Right ventricle myocardium inferior (tissue), 1 donor: ENCODE data around the gene TRAPPC11. TPM values are rescaled to one million over a fixed set of nuclear protein-coding genes. Genes with fewer than 3 reads are reported as not detected.

Experiments used
- ATAC-seq: fragments of 200-7000 bp; cut with Tn5 transposase; one replicate; pipeline ENCODE4 v1.9.1; 2020; ENCODE audit warnings: mild to moderate bottlenecking, moderate library complexity
- DNase-seq: peaks from one replicate; pipeline ENCODE4 v3.0.0; 2021; ENCODE audit errors: missing footprints
- intact Hi-C: fragments of 100-400 bp; cut with DNase I; formaldehyde crosslinking; loops from one replicate; pipeline ENCODE4 v1.11.0; 2022
- total RNA-seq: library from RNA; stranded (reverse); fragmentation: NEBNext Ultra II Directional; extraction: Animal tissue kit (Norgen Biotek cat#: 25700); gene quantifications from one replicate; pipeline ENCODE4 v1.2.1, GENCODE V29; 2021
- donor health status: DM: no; HTN: yes; CAD: no; lungs with severe emphysema.

The TRAPPC11 gene
- total RNA-seq, 1 donor from 2014 or later, result 17.8 TPM

DNA sequence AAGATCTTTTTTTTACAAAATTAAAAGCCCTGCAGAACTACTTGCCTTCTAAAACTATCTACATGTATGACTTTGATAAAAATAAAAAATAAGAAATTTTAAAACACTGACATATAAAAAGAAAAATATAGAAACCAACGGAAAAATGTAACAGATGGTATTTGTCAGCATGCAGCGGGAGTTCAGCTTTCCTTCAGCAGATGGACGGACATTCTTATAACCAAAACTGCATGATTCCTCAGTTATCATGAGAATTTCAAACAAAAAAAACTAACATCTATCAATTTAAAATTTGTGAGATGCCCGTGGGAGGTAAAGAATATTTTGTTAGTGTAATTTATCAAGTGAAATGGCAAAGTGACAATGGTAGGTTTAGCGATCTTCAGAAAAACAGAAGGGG is 23.4 kb upstream of the TRAPPC11 start:
- DNase-seq (no peak), ATAC-seq (no peak)
- intact Hi-C loops, result no loop called here

DNA sequence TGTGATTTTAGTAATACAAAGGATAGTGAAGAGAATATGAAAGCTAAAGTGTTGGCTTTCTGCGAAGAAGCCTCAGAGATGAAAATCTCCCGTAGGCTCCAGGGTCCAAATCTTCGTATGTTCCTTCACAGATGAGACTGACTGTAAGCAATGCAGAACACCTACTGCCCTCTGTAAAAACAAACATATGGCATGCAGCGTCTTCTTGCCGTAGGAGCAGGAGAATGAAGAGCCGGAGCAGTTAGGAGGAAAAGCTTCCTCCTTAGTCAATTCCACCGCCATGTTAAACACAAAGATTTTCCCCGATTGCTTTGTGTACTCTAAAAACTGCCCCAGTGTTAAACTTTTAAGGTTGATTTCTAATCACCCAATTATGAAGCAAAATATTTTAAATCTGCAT is 22.6 kb upstream of the TRAPPC11 start:
- DNase-seq, result no peak
- intact Hi-C loops, result no loop called here
- ATAC-seq, result no peak

GRCh38 chr4:183636923-183637322 is 22.2 kb upstream of the TRAPPC11 start:
- ATAC-seq (no peak), DNase-seq (no peak)
- intact Hi-C loops, result no loop called here

GRCh38 chr4:183637461-183637860 is 21.6 kb upstream of the TRAPPC11 start:
- DNase-seq (no peak), ATAC-seq (no peak)
- intact Hi-C loops, result no loop called here

DNA sequence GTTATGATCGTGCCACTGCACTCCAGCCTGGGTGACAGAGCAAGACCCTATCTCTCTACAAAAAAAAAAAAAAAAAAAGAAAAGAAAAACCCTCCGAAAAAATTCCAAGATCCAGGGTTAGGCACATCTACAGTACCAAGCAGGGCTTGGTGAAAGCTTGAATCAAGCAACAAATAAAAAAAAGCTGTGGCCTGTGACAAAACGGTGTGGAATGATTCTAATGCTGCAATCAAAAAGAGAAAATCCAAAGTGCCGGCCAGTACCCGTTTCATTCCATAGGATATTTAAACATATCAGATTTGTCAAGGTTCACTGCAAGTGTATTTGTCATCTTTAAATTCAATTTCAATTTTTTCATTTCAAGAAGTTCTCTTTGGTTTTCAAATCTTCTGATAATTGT is 20.7 kb upstream of the TRAPPC11 start:
- DNase-seq (no peak), ATAC-seq (no peak)
- intact Hi-C loops, result no loop called here

DNA sequence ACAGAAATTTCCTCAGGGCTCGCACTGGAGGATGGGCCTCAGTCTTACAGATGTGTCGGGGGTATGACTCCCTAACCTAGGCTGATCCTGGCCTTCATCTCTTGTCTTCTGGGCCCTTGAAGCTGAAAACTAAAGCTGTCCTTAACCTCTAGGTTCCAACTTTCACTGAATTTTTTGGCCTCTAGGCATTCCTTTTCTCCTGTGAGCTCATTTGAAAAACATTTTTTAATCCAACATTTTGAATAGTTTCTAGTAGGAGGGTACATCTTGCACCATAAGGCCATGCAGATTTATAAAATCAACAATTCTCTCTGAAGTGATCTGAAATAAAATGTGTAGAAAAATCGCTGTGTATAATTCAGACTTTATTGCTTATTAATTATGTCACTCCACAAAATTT is 19.8 kb upstream of the TRAPPC11 start:
- ATAC-seq, result no peak
- no peak for DNase-seq
- intact Hi-C loops, result no loop called here

GRCh38 chr4:183645326-183645725 is 13.8 kb upstream of the TRAPPC11 start:
- DNase-seq (no peak), ATAC-seq (no peak)
- intact Hi-C loops, result no loop called here

DNA sequence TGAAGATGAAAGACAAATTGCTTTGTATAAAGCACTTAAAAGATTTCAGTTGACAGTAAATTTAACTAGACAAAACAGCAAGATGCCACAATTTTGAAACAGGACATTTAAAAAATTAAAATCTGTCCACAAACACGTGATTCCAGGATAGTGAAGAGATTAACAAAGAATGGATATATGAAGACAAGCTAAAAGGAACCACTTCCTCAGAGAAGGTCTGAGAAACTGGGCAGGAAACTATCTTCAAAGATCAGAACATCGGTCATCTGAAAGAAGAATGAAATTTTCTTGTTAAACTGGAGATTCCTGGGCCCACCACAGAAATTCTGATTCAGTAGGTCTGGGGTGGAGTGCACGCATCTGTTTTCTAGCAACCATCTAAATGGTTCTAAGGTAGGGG is 1.5 kb upstream of the TRAPPC11 start:
- no peak for DNase-seq
- ATAC-seq, result no peak
- intact Hi-C loops, result no loop called here

DNA sequence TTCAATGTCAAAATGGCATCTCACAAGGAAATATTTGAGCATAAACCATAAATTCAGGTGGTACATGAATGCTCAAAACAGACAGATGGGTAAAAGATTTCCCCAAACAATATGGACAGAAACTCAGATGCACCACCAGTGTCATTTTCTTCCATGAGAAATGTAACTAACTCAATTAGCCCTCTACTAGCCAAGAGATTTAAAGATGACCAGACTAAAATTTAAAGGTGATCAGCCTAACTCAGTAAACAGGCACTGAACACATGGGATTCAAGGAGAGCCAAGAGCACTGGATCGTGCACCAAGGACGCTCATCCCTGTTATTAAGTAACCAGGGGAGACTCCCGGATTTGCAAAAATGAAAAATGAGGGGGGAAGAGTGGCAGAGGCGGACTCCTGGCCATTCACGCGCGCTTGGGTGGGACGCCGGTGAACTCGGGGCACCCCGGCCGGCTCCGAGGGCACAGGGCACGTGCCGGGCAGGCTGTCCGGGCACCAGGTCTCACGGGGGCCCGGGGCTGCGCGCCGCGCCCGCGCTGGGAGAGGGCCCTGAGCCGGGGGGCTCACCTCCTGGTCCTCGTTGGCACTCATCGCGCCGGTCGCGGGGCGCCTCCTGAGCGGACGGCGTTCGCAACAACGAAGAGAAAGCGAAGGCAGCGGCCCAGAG is 598 bp upstream of the TRAPPC11 start:
- intact Hi-C loops, result loop anchor here (2.0 kb wide), 2 partner anchors 154 to 186 kb away; partner anchors contain the start of gene ING2
- DNase-seq (peak; percentile 64), ATAC-seq (peak; percentile 43)

- intact Hi-C loops, result loop anchor here (2.0 kb wide), 2 partner anchors 155 to 187 kb away; partner anchors contain the start of gene ING2
- DNase-seq (no peak), ATAC-seq (no peak)
Observed at GRCh38 chr4:183659872-183660242, 764 bp downstream of the TRAPPC11 start.

DNA sequence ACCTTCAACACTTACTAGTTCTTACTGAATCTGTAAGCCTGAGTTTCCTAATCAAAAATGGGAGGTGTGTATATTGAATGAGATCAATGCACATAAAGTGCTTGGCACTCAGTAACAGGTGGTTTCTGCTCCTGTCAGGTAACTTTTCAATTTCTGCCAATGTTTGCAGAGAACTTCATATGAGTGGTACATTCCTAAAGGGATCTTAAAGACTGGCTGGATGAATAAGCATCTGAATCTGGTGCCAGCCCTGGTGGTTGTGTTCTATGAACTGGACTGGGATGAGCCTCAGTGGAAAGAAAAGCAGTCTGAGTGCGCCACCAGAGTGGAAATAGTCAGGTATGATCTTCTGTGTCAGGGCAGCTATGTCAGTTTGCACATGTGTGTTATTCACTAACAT is 7.0 kb downstream of the TRAPPC11 start:
- ATAC-seq, result no peak
- intact Hi-C loops, result no loop called here
- DNase-seq, result no peak

- ATAC-seq (no peak), DNase-seq (no peak)
- intact Hi-C loops, result no loop called here
Observed at GRCh38 chr4:183670251-183670650, 11.2 kb downstream of the TRAPPC11 start.

DNA sequence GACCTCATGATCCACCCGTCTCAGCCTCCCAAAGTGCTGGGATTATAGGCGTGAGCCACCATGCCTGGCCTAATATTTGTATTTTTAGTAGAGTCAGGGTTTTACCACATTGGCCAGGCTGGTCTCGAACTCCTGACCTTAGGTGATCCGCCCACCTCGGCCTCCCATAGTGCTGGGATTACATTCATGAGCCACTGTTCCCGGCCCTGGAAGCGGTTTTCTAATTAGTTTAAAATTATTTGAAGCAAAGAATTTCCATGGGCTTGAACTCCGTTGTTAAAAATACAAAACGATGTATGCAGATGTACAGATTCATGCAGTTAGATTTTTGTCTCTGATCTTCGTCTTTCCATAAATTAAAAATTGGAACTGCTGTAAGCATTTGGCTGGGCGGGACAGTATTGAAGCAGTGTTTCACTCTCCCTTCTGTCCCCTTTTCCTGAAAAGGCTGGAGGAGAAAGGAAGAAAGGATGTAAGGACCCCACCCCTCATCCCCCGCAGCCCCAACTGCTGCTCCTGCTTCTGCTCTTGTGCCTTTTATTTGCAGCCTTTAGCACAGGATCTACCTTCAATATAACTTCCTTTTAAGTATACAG is 12.0 kb downstream of the TRAPPC11 start:
- ATAC-seq (no peak), DNase-seq (no peak)
- intact Hi-C loops, result no loop called here

GRCh38 chr4:183674153-183674552 is 15.1 kb downstream of the TRAPPC11 start:
- intact Hi-C loops, result no loop called here
- no peak for ATAC-seq
- no peak for DNase-seq

GRCh38 chr4:183675625-183676024 is 16.5 kb downstream of the TRAPPC11 start:
- ATAC-seq (no peak), DNase-seq (no peak)
- intact Hi-C loops, result no loop called here

DNA sequence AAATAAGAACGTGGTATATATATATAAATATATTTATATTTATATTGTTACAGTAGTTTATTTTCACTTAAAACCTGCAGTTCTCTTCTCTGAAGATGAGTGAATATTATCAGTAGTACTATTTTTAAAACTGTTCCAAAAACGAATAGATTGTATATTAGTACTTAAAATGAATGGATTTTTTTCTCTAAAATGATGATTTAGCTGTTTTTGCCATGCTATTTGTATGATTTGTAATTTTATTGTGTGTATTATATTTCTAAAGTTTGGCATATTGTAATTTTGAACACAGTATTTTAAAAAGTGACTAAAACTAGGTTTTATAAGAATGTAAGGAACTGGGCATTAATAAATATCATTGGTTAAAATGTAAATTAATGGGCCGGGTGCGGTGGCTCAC is 22.0 kb downstream of the TRAPPC11 start:
- intact Hi-C loops, result no loop called here
- DNase-seq (no peak), ATAC-seq (no peak)

- no peak for DNase-seq
- no peak for ATAC-seq
- intact Hi-C loops, result no loop called here
Observed at GRCh38 chr4:183686461-183686860, 27.4 kb downstream of the TRAPPC11 start.

DNA sequence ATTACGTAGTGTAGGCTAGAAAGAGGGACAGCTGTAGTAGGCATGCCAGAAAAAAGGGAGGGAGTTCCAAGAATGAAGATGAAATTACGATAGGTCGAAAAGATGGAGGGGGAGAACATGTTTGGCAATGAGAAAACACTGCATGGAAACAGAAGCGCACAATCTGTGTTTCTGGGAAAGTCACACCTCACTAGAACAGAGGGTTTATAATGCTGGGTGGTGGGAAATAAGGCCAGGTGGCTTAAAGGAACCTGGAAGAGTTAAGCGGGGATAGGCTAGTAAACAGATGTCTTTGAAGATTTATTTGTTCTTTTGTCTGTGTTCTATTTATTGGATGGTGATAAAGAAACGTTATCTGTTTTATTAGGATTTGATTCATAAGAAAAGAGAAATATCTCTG is 29.1 kb downstream of the TRAPPC11 start:
- DNase-seq, result no peak
- intact Hi-C loops, result no loop called here

GRCh38 chr4:183691006-183691405 is 31.9 kb downstream of the TRAPPC11 start:
- DNase-seq (no peak), ATAC-seq (no peak)
- intact Hi-C loops, result no loop called here

More for the DNA sequence above, 29.1 kb downstream of the TRAPPC11 start:
- no peak for ATAC-seq

GRCh38 chr4:183691897-183692296 is 32.8 kb downstream of the TRAPPC11 start:
- no peak for DNase-seq
- intact Hi-C loops, result no loop called here
- no peak for ATAC-seq

DNA sequence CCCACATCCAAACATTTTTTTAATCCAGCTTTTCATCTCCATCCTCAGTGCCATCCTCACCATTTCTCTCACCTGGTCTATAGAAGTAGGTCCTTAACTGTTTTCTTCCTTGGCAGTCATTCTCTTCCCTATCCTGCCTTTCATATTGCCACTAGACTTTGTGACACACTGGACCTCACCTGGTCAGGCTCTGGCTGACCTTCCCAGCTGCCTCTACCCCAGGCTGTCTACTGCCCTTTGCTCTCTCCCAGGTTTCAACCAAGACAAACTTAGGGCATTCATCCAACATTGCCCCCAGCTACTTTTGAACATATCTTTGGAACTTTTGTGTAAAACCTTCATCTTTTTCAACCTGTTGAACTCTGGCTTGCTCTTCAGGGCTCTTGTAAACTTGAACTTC is 39.8 kb downstream of the TRAPPC11 start:
- DNase-seq (no peak), ATAC-seq (no peak)
- intact Hi-C loops, result no loop called here
